Neural progenitor cell (in vitro differentiated cells): Measurements from ENCODE around the gene RHOBTB3. TPM values are rescaled to one million over a fixed set of nuclear protein-coding genes. Genes with fewer than 3 reads are reported as not detected.

Source experiments
- DNase-seq: peaks from one replicate; pipeline ENCODE4 v3.0.0-alpha.2; 2016; ENCODE audit warnings: low spot score
- H2AFZ ChIP-seq: fragments of 200-600 bp; sonication (generic); replicated peaks from 2 replicates; pipeline ENCODE4 v1.6.1; 2016; ENCODE audit warnings: antibody characterized with exemption
- H3F3A ChIP-seq: fragments of 200-600 bp; sonication (generic); 2 replicates; pipeline ENCODE4 v1.6.1; 2016; ENCODE audit warnings: antibody characterized with exemption, low read depth
- H3K27ac ChIP-seq: fragments of 200-600 bp; sonication (generic); 2 replicates; pipeline ENCODE4 v1.5.1; 2016; ENCODE audit warnings: mild to moderate bottlenecking
- H3K27me3 ChIP-seq: fragments of 200-600 bp; sonication (generic); 2 replicates; pipeline ENCODE4 v1.6.1; 2016; ENCODE audit warnings: mild to moderate bottlenecking, moderate library complexity
- H3K36me3 ChIP-seq: fragments of 200-600 bp; sonication (generic); 2 replicates; pipeline ENCODE4 v1.5.1; 2016
- H3K4me1 ChIP-seq: fragments of 200-600 bp; sonication (generic); 2 replicates; pipeline ENCODE4 v1.6.1; 2016; ENCODE audit warnings: mixed run types
- H3K4me2 ChIP-seq: fragments of 200-600 bp; sonication (generic); 2 replicates; pipeline ENCODE4 v1.6.1; 2016
- H3K4me3 ChIP-seq: fragments of 200-600 bp; sonication (generic); 2 replicates; pipeline ENCODE4 v1.5.1; 2016
- H3K79me2 ChIP-seq: fragments of 200-600 bp; sonication (generic); 2 replicates; pipeline ENCODE4 v1.6.1; 2016; ENCODE audit warnings: low read depth
- H3K9ac ChIP-seq: fragments of 200-600 bp; sonication (generic); 2 replicates; pipeline ENCODE4 v1.6.1; 2016
- H3K9me3 ChIP-seq: fragments of 200-600 bp; sonication (generic); 2 replicates; pipeline ENCODE4 v1.5.1; 2016; ENCODE audit warnings: low read depth
- H4K20me1 ChIP-seq: fragments of 200-600 bp; sonication (generic); 2 replicates; pipeline ENCODE4 v1.6.1; 2016; ENCODE audit warnings: low read depth
- H3K27ac Mint-ChIP-seq: 3 replicates; pipeline ENCODE4 v1.8.0; 2021; ENCODE audit warnings: mixed read lengths
- H3K27me3 Mint-ChIP-seq: 2 replicates; pipeline ENCODE4 v1.8.0; 2022; ENCODE audit warnings: low read depth, mild to moderate bottlenecking, inconsistent platforms, moderate library complexity, mixed read lengths; ENCODE audit not compliant: insufficient read depth
- H3K36me3 Mint-ChIP-seq: 3 replicates; pipeline ENCODE4 v1.8.0; 2021; ENCODE audit warnings: mixed read lengths
- H3K4me1 Mint-ChIP-seq: 3 replicates; pipeline ENCODE4 v1.8.0; 2021; ENCODE audit warnings: mixed read lengths
- H3K4me3 Mint-ChIP-seq: 3 replicates; pipeline ENCODE4 v1.8.0; 2021; ENCODE audit warnings: mild to moderate bottlenecking, moderate library complexity, mixed read lengths
- H3K9me3 Mint-ChIP-seq: 3 replicates; pipeline ENCODE4 v1.8.0; 2020; ENCODE audit warnings: mixed read lengths
- CTCF ChIP-seq: fragments of 200-600 bp; sonication (generic); IDR thresholded peaks from 2 replicates; pipeline ENCODE4 v1.5.1; 2017; ENCODE audit warnings: antibody characterized with exemption, mild to moderate bottlenecking
- EZH2 ChIP-seq: fragments of 200-600 bp; sonication (generic); IDR thresholded peaks from 2 replicates; pipeline ENCODE4 v1.6.1; 2017; ENCODE audit warnings: antibody characterized with exemption, mild to moderate bottlenecking, moderate library complexity
- EZH2phosphoT487 ChIP-seq: fragments of 200-600 bp; sonication (generic); IDR thresholded peaks from 2 replicates; pipeline ENCODE4 v1.6.1; 2017; ENCODE audit warnings: antibody characterized with exemption
- total RNA-seq: library from RNA; depleted of rRNA; stranded (reverse); fragments of >200 nt; gene quantifications from 2 replicates; pipeline ENCODE4 v1.2.3, GENCODE V29; 2015; ENCODE audit warnings: low replicate concordance

RHOBTB3 gene
- total RNA-seq, 1 donor from 2014 or later = 3.6 TPM

- no peaks in the 10 kb centered on the region for H3K9me3 ChIP-seq
- no peaks in the 10 kb centered on the region for H3K79me2 ChIP-seq
- H3F3A ChIP-seq = no peaks in the 10 kb centered on the region
- H3K4me3 ChIP-seq = no peak overlapping the region
- H3K36me3 ChIP-seq = no peaks in the 10 kb centered on the region
- no peak for DNase-seq
- Mint-ChIP-seq H3K4me3 (no peak overlapping the region), H3K4me1 (peaks cover 2% of the 10 kb centered on the region), H3K27ac (no peak overlapping the region), H3K27me3 (no peaks in the 10 kb centered on the region), H3K36me3 (peaks cover 20% of the 10 kb centered on the region), H3K9me3 (no peaks in the 10 kb centered on the region)
- H3K9ac ChIP-seq = no peak overlapping the region
- H3K27me3 ChIP-seq = no peaks in the 10 kb centered on the region
- no peak overlapping the region for H3K27ac ChIP-seq
- no peaks in the 10 kb centered on the region for H4K20me1 ChIP-seq
- no peak overlapping the region for H2AFZ ChIP-seq
- TF ChIP-seq EZH2 = no peak
- no peaks in the 10 kb centered on the region for H3K4me1 ChIP-seq
- no peak overlapping the region for H3K4me2 ChIP-seq
Observed at GRCh38 chr5:95748133-95748532, 17.0 kb downstream of the RHOBTB3 start.

GRCh38 chr5:95754545-95754944 is 23.4 kb downstream of the RHOBTB3 start:
- Histone ChIP-seq H3F3A (no peaks in the 10 kb centered on the region), H3K9ac (no peak overlapping the region), H4K20me1 (no peaks in the 10 kb centered on the region), H3K27me3 (no peaks in the 10 kb centered on the region), H2AFZ (no peak overlapping the region), H3K79me2 (no peaks in the 10 kb centered on the region), H3K36me3 (no peaks in the 10 kb centered on the region), H3K4me1 (no peaks in the 10 kb centered on the region), H3K4me2 (no peak overlapping the region), H3K27ac (no peak overlapping the region), H3K4me3 (no peak overlapping the region), H3K9me3 (no peaks in the 10 kb centered on the region)
- H3K4me1 Mint-ChIP-seq = no peaks in the 10 kb centered on the region
- no peak for DNase-seq
- no peak overlapping the region for H3K27ac Mint-ChIP-seq
- H3K36me3 Mint-ChIP-seq = peaks cover 26% of the 10 kb centered on the region
- H3K9me3 Mint-ChIP-seq = no peaks in the 10 kb centered on the region
- TF ChIP-seq EZH2 = no peak
- TF ChIP-seq EZH2phosphoT487 = no peak
- no peak for TF ChIP-seq CTCF
- no peak overlapping the region for H3K4me3 Mint-ChIP-seq
- no peaks in the 10 kb centered on the region for H3K27me3 Mint-ChIP-seq

- TF ChIP-seq CTCF (no peak), EZH2 (no peak), EZH2phosphoT487 (no peak)
- Histone ChIP-seq H2AFZ (no peak overlapping the region), H3K36me3 (no peaks in the 10 kb centered on the region), H3K9ac (no peak overlapping the region), H3K4me2 (no peak overlapping the region), H3K4me1 (no peaks in the 10 kb centered on the region), H4K20me1 (no peaks in the 10 kb centered on the region), H3K79me2 (no peaks in the 10 kb centered on the region), H3F3A (no peaks in the 10 kb centered on the region), H3K27ac (no peak overlapping the region), H3K9me3 (no peaks in the 10 kb centered on the region), H3K4me3 (no peak overlapping the region), H3K27me3 (no peaks in the 10 kb centered on the region)
- Mint-ChIP-seq H3K4me3 (no peak overlapping the region), H3K4me1 (no peaks in the 10 kb centered on the region), H3K27ac (no peak overlapping the region), H3K9me3 (no peaks in the 10 kb centered on the region), H3K27me3 (peaks cover 2% of the 10 kb centered on the region), H3K36me3 (peaks cover 15% of the 10 kb centered on the region)
- DNase-seq = no peak
Observed at GRCh38 chr5:95759005-95759404, 27.9 kb downstream of the RHOBTB3 start.

- no peak overlapping the region for H3K9ac ChIP-seq
- no peak overlapping the region for H3K4me3 ChIP-seq
- Mint-ChIP-seq H3K9me3 (no peaks in the 10 kb centered on the region), H3K4me3 (no peak overlapping the region), H3K4me1 (no peaks in the 10 kb centered on the region), H3K27me3 (peaks cover 2% of the 10 kb centered on the region), H3K36me3 (peaks cover 15% of the 10 kb centered on the region), H3K27ac (no peak overlapping the region)
- no peak overlapping the region for H3K27ac ChIP-seq
- H3K79me2 ChIP-seq = no peaks in the 10 kb centered on the region
- no peaks in the 10 kb centered on the region for H3K4me1 ChIP-seq
- no peaks in the 10 kb centered on the region for H3K9me3 ChIP-seq
- DNase-seq = no peak
- H2AFZ ChIP-seq = no peak overlapping the region
- H3K36me3 ChIP-seq = no peaks in the 10 kb centered on the region
- TF ChIP-seq EZH2phosphoT487 (no peak), EZH2 (no peak), CTCF (no peak)
- H3K4me2 ChIP-seq = no peak overlapping the region
- no peaks in the 10 kb centered on the region for H3F3A ChIP-seq
- H4K20me1 ChIP-seq = no peaks in the 10 kb centered on the region
- H3K27me3 ChIP-seq = no peaks in the 10 kb centered on the region
Observed at GRCh38 chr5:95759634-95760033, 28.5 kb downstream of the RHOBTB3 start.
